ENCODE results near the gene CACNB2. TPM values are rescaled to one million over a fixed set of nuclear protein-coding genes. Genes with fewer than 3 reads are reported as not detected.
"Not testable (repeated sequence)": the region's sequence is repeated elsewhere in the genome, so short reads cannot be mapped to it uniquely, and the experiment has no call there.

Gene CACNB2
- total and polyA plus RNA-seq, 12 donors, result 4.3 to 82.3 (median 12.9) TPM

GRCh38 chr10:18582803-18583202 is 442.6 kb downstream of the CACNB2 start:
- Histone ChIP-seq H3K36me3 (replicated peaks in 1 of 2) (no peaks in the 10 kb centered on the region), H3K9me3 (replicated peaks in 1 of 3) (no peaks in the 10 kb centered on the region), H3K27me3 (no peaks in the 10 kb centered on the region), H3K27ac (no peak overlapping the region), H3K4me1 (replicated peaks in 1 of 2) (no peaks in the 10 kb centered on the region), H3K4me3 (no peak overlapping the region)
- intact Hi-C loops (cut with DNase I), result no loop called here
- no peak for DNase-seq
- WGBS, 4 donors, result 65 to 77% (median 76%) methylated on average over 3 of the region's 3 CpGs
- TF ChIP-seq CTCF (IDR thresholded peaks at IDR 0.05) (no peak), POLR2A (IDR thresholded peaks at IDR 0.05) (no peak)

- WGBS, 4 donors, result 79 to 95% (median 87%) methylated on average over 5 of the region's 5 CpGs
- H3K27ac ChIP-seq, result no peak overlapping the region
- no peaks in the 10 kb centered on the region for H3K4me1 ChIP-seq (replicated peaks in 1 of 2)
- intact Hi-C loops (cut with DNase I), result no loop called here
- TF ChIP-seq POLR2A (IDR thresholded peaks at IDR 0.05), result no peak
- TF ChIP-seq CTCF (IDR thresholded peaks at IDR 0.05), result peak in 4 of 6 experiments; percentile 6 to 21 (median 14)
- H3K27me3 ChIP-seq, result no peaks in the 10 kb centered on the region
- DNase-seq, result no peak
- no peaks in the 10 kb centered on the region for H3K9me3 ChIP-seq (replicated peaks in 1 of 3)
- no peak overlapping the region for H3K4me3 ChIP-seq
- H3K36me3 ChIP-seq (replicated peaks in 1 of 2), result no peaks in the 10 kb centered on the region
These were observed 443.5 kb downstream of the CACNB2 start for GRCh38 chr10:18583575-18584270.

GRCh38 chr10:18586637-18587036 is 446.4 kb downstream of the CACNB2 start:
- intact Hi-C loops (cut with DNase I); H3K27ac ChIP-seq; H3K4me1 ChIP-seq (replicated peaks in 1 of 2); H3K36me3 ChIP-seq (replicated peaks in 1 of 2); H3K27me3 ChIP-seq; H3K4me3 ChIP-seq; DNase-seq; H3K9me3 ChIP-seq (replicated peaks in 1 of 3): not testable (repeated sequence)
- WGBS, 4 donors, result 97 to 100% (median 98%) methylated on average over 10 of the region's 10 CpGs

- H3K9me3 ChIP-seq (replicated peaks in 1 of 3); H3K4me3 ChIP-seq; H3K36me3 ChIP-seq (replicated peaks in 1 of 2); H3K4me1 ChIP-seq (replicated peaks in 1 of 2); DNase-seq; H3K27ac ChIP-seq; intact Hi-C loops (cut with DNase I); H3K27me3 ChIP-seq: not testable (repeated sequence)
- WGBS, 4 donors, result 97 to 100% (median 100%) methylated on average over 1 of the region's 1 CpG
These were observed 450.9 kb downstream of the CACNB2 start for GRCh38 chr10:18591141-18591540.

Other genes with a start within 250 kb of the CACNB2 start
- gene SLC39A12, start 188.5 kb upstream of the CACNB2 start, total RNA-seq, result under 1 TPM in 4 of 9 donors, not detected in 5; 0.14 to 0.27 (median 0.17) TPM
- under 1 TPM in 2 of 3 donors, not detected in 1; 0.32 to 0.34 TPM for gene SLC39A12, start 188.5 kb upstream of the CACNB2 start, polyA plus RNA-seq

All from adrenal gland (tissue), 12 donors.